ENCODE results near the gene RPL9. TPM values are rescaled to one million over a fixed set of nuclear protein-coding genes. Genes with fewer than 3 reads are reported as not detected.
A peak's percentile ranks its signal among the peaks of the same experiment; 100 is the strongest.

Gene RPL9
- total and polyA plus RNA-seq, 2 of the 13 experiments (the other 11 are each of a cell fraction or from before 2014, with no cell fraction given): 993 to 2,148 TPM

GRCh38 chr4:39458505-39459300 is at the start of gene RPL9, which contains the start of gene LIAS (continued):
- TF ChIP-seq, protein P1, sequence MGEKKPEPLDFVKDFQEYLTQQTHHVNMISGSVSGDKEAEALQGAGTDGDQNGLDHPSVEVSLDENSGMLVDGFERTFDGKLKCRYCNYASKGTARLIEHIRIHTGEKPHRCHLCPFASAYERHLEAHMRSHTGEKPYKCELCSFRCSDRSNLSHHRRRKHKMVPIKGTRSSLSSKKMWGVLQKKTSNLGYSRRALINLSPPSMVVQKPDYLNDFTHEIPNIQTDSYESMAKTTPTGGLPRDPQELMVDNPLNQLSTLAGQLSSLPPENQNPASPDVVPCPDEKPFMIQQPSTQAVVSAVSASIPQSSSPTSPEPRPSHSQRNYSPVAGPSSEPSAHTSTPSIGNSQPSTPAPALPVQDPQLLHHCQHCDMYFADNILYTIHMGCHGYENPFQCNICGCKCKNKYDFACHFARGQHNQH (CRISPR knock-in tag; IDR thresholded peaks at IDR 0.05): peak; percentile 49; the same call in 1 of the 2 replicates
- TF ChIP-seq TBL1XR1 (IDR thresholded peaks at IDR 0.05; ENCODE audit: borderline replicate concordance, low read length, partially characterized antibody) (peak; percentile 45), CBX2 (IDR thresholded peaks at IDR 0.05; ENCODE audit: low read depth, low read length) (no peak), CBX2 (CRISPR knock-in tag; IDR thresholded peaks at IDR 0.05; ENCODE audit: low read depth) (no peak), ZSCAN29 (CRISPR knock-in tag; conservative IDR thresholded peaks at IDR 0.05) (no peak; the same call in 1 of the 2 replicates), ARNT (IDR thresholded peaks at IDR 0.05) (no peak), JUN (CRISPR knock-in tag; IDR thresholded peaks at IDR 0.05) (peak; percentile 80; the same call in 1 of the 2 replicates), ELK4 (CRISPR knock-in tag; IDR thresholded peaks at IDR 0.05; ENCODE audit: borderline replicate concordance) (no peak), CBX5 (CRISPR knock-in tag; IDR thresholded peaks at IDR 0.05; ENCODE audit: borderline replicate concordance) (peak; percentile 72; the same call in 1 of the 2 replicates), HINFP (CRISPR knock-in tag; IDR thresholded peaks at IDR 0.05; ENCODE audit: low read depth) (0 out of 2 replicates have a peak, but pooled peaks have one; percentile 36), MTF2 (CRISPR knock-in tag; IDR thresholded peaks at IDR 0.05; ENCODE audit: borderline replicate concordance) (no peak), MLXIP (CRISPR knock-in tag; IDR thresholded peaks at IDR 0.05; ENCODE audit: borderline replicate concordance) (no peak; the same call in 1 of the 2 replicates), PRPF4 (IDR thresholded peaks at IDR 0.05; ENCODE audit: low read depth, low read length, poor library complexity, severe bottlenecking) (no peak), ZC3H13 (CRISPR knock-in tag; IDR thresholded peaks at IDR 0.05) (peak; percentile 51; the same call in 1 of the 2 replicates), DPF2 (CRISPR knock-in tag; IDR thresholded peaks at IDR 0.05; ENCODE audit: borderline replicate concordance, low read depth) (no peak), SMYD3 (CRISPR knock-in tag; IDR thresholded peaks at IDR 0.05) (peak; percentile 82; the same call in 1 of the 2 replicates), TMF1 (CRISPR knock-in tag; IDR thresholded peaks at IDR 0.05; ENCODE audit: low read depth) (0 out of 2 replicates have a peak, but pooled peaks have one; percentile 80), ZNF354B (CRISPR knock-in tag; IDR thresholded peaks at IDR 0.05) (peak; percentile 69; the same call in 1 of the 2 replicates), ZZZ3 (CRISPR knock-in tag; IDR thresholded peaks at IDR 0.05; ENCODE audit: borderline replicate concordance) (peak; percentile 99), GMEB2 (CRISPR knock-in tag; IDR thresholded peaks at IDR 0.05; ENCODE audit: low read depth) (peak; percentile 100)

Measured in HepG2 (cell line).